Endothelial cell of umbilical vein (primary cell): ENCODE data around the gene CDH23. TPM values are rescaled to one million over a fixed set of nuclear protein-coding genes. Genes with fewer than 3 reads are reported as not detected.

ENCODE experiments used
- BruUV-seq: library from RNA; stranded (reverse); fragments of 400-500 nt; replicated peaks from 2 replicates; lab custom pipeline; 2021; lab: Mats Ljungman, UMichigan
- CTCF ChIA-PET: fragments of 300-600, 350-600 bp; sonication (Branson Sonifier 250); formaldehyde crosslinking; loops from one replicate; lab custom pipeline; 2021; ENCODE audit warnings: antibody characterized with exemption, inconsistent platforms; lab: Charles Lee
- POLR2A ChIA-PET: fragments of 300-600, 350-600 bp; sonication (Branson Sonifier 250); formaldehyde crosslinking; loops from one replicate; lab custom pipeline; 2021; ENCODE audit warnings: antibody characterized with exemption, inconsistent platforms; lab: Charles Lee
- DNase-seq: peaks from one replicate; pipeline ENCODE4 v3.0.0-alpha.2; 2011; ENCODE audit warnings: low read depth, low spot score
- FAIRE-seq: peaks from 2 replicates; lab custom pipeline; 2011; peaks lifted over from hg19 to GRCh38; lab: Jason Lieb, UNC
- H2AFZ ChIP-seq: 2 replicates; pipeline ENCODE4 v1.6.0; 2012; ENCODE audit warnings: low read depth, low read length, control low read depth, inconsistent platforms
- H3K27ac ChIP-seq: 2 replicates; pipeline ENCODE4 v1.5.1; 2011; ENCODE audit warnings: low read depth, mild to moderate bottlenecking, control low read depth, low read length, moderate library complexity; ENCODE audit not compliant: insufficient read depth
- H3K27me3 ChIP-seq, 2 experiments: 2 replicates each; pipeline versions ENCODE4 v1.6.0 to v1.6.1; 2011; ENCODE audit warnings: low read length in 2 of 2, mixed read lengths in 1 of 2; ENCODE audit not compliant: control insufficient read depth in 2 of 2, insufficient read depth in 2 of 2
- H3K36me3 ChIP-seq, 2 experiments: 2 replicates in 1 of 2; 3 replicates in 1 of 2; pipeline ENCODE4 v1.5.1; 2011; ENCODE audit warnings: low read length in 2 of 2, mild to moderate bottlenecking in 1 of 2, moderate library complexity in 1 of 2; ENCODE audit not compliant: control insufficient read depth in 2 of 2, insufficient read depth in 2 of 2; ENCODE audit errors: extremely low read depth in 1 of 2
- H3K4me1 ChIP-seq: 3 replicates; pipeline ENCODE4 v1.5.1; 2011; ENCODE audit warnings: mild to moderate bottlenecking, low read length; ENCODE audit not compliant: control insufficient read depth, insufficient read depth; ENCODE audit errors: extremely low read depth
- H3K4me2 ChIP-seq: 2 replicates; pipeline ENCODE4 v1.6.1; 2011; ENCODE audit warnings: low read length, control low read depth, mixed read lengths; ENCODE audit not compliant: insufficient read depth
- H3K4me3 ChIP-seq, 3 experiments: fragments of 200-600 bp in 1 of 3; sonication (generic), shearing (Covaris generic) in 1 of 3; replicated peaks in 1 of 3; 2 replicates each; pipeline ENCODE4 v1.5.1; 2011 to 2016; ENCODE audit warnings: control low read depth in 3 of 3, low read length in 3 of 3, mild to moderate bottlenecking in 2 of 3, inconsistent platforms in 1 of 3, low read depth in 1 of 3, moderate library complexity in 1 of 3; ENCODE audit not compliant: insufficient read depth in 1 of 3
- H3K79me2 ChIP-seq: 2 replicates; pipeline ENCODE4 v1.6.0; 2012; ENCODE audit warnings: low read length, inconsistent platforms; ENCODE audit not compliant: control insufficient read depth, insufficient read depth
- H3K9ac ChIP-seq: replicated peaks from 2 replicates; pipeline ENCODE3; 2011; ENCODE audit warnings: low read length, control low read depth; ENCODE audit not compliant: insufficient read depth; ENCODE audit errors: extremely low read depth
- H3K9me1 ChIP-seq: replicated peaks from 3 replicates; pipeline ENCODE4 v1.6.0; 2011; ENCODE audit warnings: mild to moderate bottlenecking, low read length; ENCODE audit not compliant: control insufficient read depth, insufficient read depth; ENCODE audit errors: extremely low read depth
- H3K9me3 ChIP-seq: replicated peaks from 2 replicates; pipeline ENCODE4 v1.5.1; 2012; ENCODE audit warnings: low read length, inconsistent platforms; ENCODE audit not compliant: control insufficient read depth, insufficient read depth
- H4K20me1 ChIP-seq: replicated peaks from 2 replicates; pipeline ENCODE3; 2011; ENCODE audit warnings: mild to moderate bottlenecking, low read length; ENCODE audit not compliant: control insufficient read depth, insufficient read depth; ENCODE audit errors: extremely low read depth
- FOS ChIP-seq: IDR thresholded peaks from 2 replicates; pipeline ENCODE4 v1.6.1; 2011; ENCODE audit warnings: mild to moderate bottlenecking, low read length, moderate library complexity, borderline replicate concordance; ENCODE audit not compliant: insufficient read depth
- GATA2 ChIP-seq: IDR thresholded peaks from 2 replicates; pipeline ENCODE4 v1.7.0; 2011; ENCODE audit warnings: low read depth, mild to moderate bottlenecking, moderate library complexity, mixed read lengths, low read length; ENCODE audit not compliant: insufficient read length, insufficient read depth
- JUN ChIP-seq: IDR thresholded peaks from 2 replicates; pipeline ENCODE4 v1.6.1; 2011; ENCODE audit warnings: borderline replicate concordance, low read depth; ENCODE audit not compliant: insufficient read length, insufficient read depth
- MYC ChIP-seq: IDR thresholded peaks from one replicate; pipeline ENCODE4 v1.6.1; 2011; ENCODE audit warnings: mild to moderate bottlenecking, low read depth, low read length
- POLR2AphosphoS5 ChIP-seq: IDR thresholded peaks from 2 replicates; pipeline ENCODE4 v1.6.1; 2012; ENCODE audit warnings: low read depth, mild to moderate bottlenecking, control low read depth, low read length, moderate library complexity; ENCODE audit not compliant: insufficient read depth
- dilution Hi-C: fragments of 300-500 bp; cut with MboI; formaldehyde crosslinking; loops from one replicate; pipeline ENCODE4 v1.15.0; 2019; ENCODE audit warnings: low sequenced_read_pairs; ENCODE audit not compliant: extremely low pct_ligation_motif_present
- intact Hi-C: fragments of 100-400 bp; cut with micrococcal nuclease; formaldehyde crosslinking; loops from one replicate; pipeline ENCODE4 v1.10.0; 2022
- polyA plus RNA-seq, 4 experiments: library from polyadenylated mRNA; depleted of rRNA in 3 of 4; stranded (reverse) in 3 of 4; unstranded in 1 of 4; fragments of >200 nt; gene quantifications; 2 replicates each; pipeline versions ENCODE4 v1.2.1 to v1.2.3, GENCODE V29; 2011 to 2012; ENCODE audit warnings: missing spikeins in 1 of 4
- total RNA-seq: library from RNA; stranded (reverse); gene quantifications from 2 replicates; pipeline ENCODE4 v1.2.3, GENCODE V29; 2021
- TF ChIP-seq, protein P1 (sequence below): IDR thresholded peaks from 2 replicates; pipeline ENCODE4 v1.6.1; 2011; ENCODE audit not compliant: insufficient read depth, insufficient read length

The CDH23 gene
- total and polyA plus RNA-seq, 2 donors (not counting 3 experiments of a cell fraction or from before 2014, with no cell fraction given): not detected

DNA sequence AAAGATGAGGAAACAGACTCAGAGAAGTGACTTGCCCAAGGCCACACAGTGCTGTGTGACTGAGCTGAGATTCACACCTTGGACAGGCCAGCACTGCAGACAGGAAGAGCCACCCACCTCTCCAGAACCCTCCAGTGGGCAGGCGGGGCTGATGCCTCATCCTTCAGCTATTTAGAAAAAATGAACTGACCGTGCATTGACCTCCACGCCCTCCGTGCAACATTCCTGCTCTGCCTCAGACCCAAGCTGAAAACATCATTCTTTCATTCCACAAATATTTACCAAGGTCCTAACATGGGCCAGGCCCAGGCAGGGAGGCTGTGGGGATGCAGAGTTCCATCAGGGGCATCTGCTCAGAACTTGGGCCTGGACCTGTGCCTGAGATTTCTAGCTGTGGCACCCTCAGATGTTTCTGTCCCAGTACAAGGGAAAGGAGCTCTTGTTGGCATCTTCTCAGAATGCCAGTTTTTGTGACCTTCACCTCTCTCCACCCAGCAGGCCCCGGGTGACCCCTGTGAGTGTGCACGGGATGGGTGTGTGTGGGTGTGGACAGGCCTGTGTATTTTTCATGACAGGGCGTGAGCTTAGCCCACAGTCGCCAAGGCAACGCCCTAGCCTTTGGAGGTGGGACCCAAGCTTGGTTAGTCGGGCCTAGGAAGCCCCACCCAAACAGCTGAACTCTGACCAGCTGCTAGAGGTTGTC lies 370.1 kb downstream of the CDH23 start:
- intact Hi-C loops: loop anchor here (2.0 kb wide), 2 partner anchors 18 to 42 kb away; no protein-coding TSS in a partner anchor
- dilution Hi-C loops: no loop called here
- peak; percentile 88 for FAIRE-seq

GRCh38 chr10:71767420-71768035 lies 370.8 kb downstream of the CDH23 start:
- H3K9ac ChIP-seq: peak overlapping the region; percentile 45
- no peaks in the 10 kb centered on the region for H3K27me3 ChIP-seq
- H3K4me1 ChIP-seq: peaks cover 37% of the 10 kb centered on the region
- H3K4me3 ChIP-seq: no peak overlapping the region
- no TSS peak for BruUV-seq
- ChIA-PET POLR2A (interaction anchor here (1.1 kb wide), 1 partner anchor 10 kb away, joined by 3 read pairs; no protein-coding TSS in a partner anchor), CTCF (interaction anchor here (0.5 to 2.3 kb wide), 9 partner anchors 10 to 197 kb away, joined by 3 to 10 read pairs (median 5); no protein-coding TSS in a partner anchor)
- FAIRE-seq (peak; percentile 88), DNase-seq (peak; percentile 43)
- dilution Hi-C loops: no loop called here
- H3K79me2 ChIP-seq: no peaks in the 10 kb centered on the region
- H3K27ac ChIP-seq: peak overlapping the region; percentile 79
- intact Hi-C loops: loop anchor here (2.0 kb wide), 2 partner anchors 19 to 43 kb away; no protein-coding TSS in a partner anchor
- H3K9me1 ChIP-seq: no peaks in the 10 kb centered on the region
- H3K36me3 ChIP-seq: no peaks in the 10 kb centered on the region
- TF ChIP-seq, protein P1, sequence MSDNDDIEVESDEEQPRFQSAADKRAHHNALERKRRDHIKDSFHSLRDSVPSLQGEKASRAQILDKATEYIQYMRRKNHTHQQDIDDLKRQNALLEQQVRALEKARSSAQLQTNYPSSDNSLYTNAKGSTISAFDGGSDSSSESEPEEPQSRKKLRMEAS: no peak
- TF ChIP-seq FOS (no peak), JUN (no peak), GATA2 (peak; percentile 67), POLR2AphosphoS5 (peak; percentile 62)
- no peaks in the 10 kb centered on the region for H3K9me3 ChIP-seq
- H4K20me1 ChIP-seq: no peaks in the 10 kb centered on the region
- peak overlapping the region; percentile 58 for H2AFZ ChIP-seq
- peak overlapping the region; percentile 18 for H3K4me2 ChIP-seq

More for the DNA sequence above, 370.1 kb downstream of the CDH23 start:
- H3K4me3 ChIP-seq: no peak overlapping the region
- H3K9me1 ChIP-seq: no peaks in the 10 kb centered on the region
- TF ChIP-seq MYC (no peak), POLR2AphosphoS5 (peak; percentile 52)
- POLR2A ChIA-PET: interaction anchor here (1.1 kb wide), 1 partner anchor 9 kb away, joined by 3 read pairs; no protein-coding TSS in a partner anchor
- CTCF ChIA-PET: interaction anchor here (0.8 to 1.9 kb wide), 6 partner anchors 10 to 197 kb away, joined by 3 to 8 read pairs (median 4); no protein-coding TSS in a partner anchor
- peak overlapping the region; percentile 18 for H3K4me2 ChIP-seq
- H3K79me2 ChIP-seq: no peaks in the 10 kb centered on the region
- H2AFZ ChIP-seq: peak overlapping the region; percentile 58
- H3K9me3 ChIP-seq: no peaks in the 10 kb centered on the region
- H3K9ac ChIP-seq: peak overlapping the region; percentile 45
- H3K4me1 ChIP-seq: peaks cover 34% of the 10 kb centered on the region
- peak overlapping the region; percentile 79 for H3K27ac ChIP-seq
- no peaks in the 10 kb centered on the region for H4K20me1 ChIP-seq
- peak; percentile 54 for DNase-seq
- H3K36me3 ChIP-seq: no peaks in the 10 kb centered on the region
- BruUV-seq: no TSS peak
- H3K27me3 ChIP-seq: no peaks in the 10 kb centered on the region
